Stimulated activated CD8-positive, alpha-beta memory T cell treated with anti-CD3 and anti-CD28 coated beads, Interleukin-15, amount 100 ng/mL, for 4 hours (primary cell): ENCODE results near the gene KCTD1.

Experiments used
- DNase-seq, 2 donors: peaks; one replicate each; pipeline ENCODE4 v3.0.0-alpha.2; 2020; ENCODE audit warnings: low read depth in 2 of 2

KCTD1 gene

DNA sequence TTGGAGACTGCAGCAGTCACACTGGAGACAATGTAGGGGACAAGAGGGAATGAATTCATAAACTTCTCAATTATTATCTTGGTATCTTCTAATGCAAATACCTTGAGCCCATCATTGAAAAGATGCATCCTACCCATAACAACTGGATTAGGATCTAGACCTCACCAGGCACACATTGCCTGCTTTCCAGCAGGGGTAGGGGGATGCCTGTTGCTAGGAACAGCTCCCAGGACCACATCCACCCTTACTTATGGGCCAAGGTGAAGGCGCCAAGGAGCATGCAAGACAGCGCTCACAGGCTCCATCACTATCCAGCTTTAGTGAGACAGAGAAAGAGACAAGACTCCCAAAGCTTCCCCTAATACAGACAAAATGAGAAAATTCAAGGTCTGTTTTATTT lies 24.4 kb downstream of the KCTD1 start:
- DNase-seq: no peak

DNA sequence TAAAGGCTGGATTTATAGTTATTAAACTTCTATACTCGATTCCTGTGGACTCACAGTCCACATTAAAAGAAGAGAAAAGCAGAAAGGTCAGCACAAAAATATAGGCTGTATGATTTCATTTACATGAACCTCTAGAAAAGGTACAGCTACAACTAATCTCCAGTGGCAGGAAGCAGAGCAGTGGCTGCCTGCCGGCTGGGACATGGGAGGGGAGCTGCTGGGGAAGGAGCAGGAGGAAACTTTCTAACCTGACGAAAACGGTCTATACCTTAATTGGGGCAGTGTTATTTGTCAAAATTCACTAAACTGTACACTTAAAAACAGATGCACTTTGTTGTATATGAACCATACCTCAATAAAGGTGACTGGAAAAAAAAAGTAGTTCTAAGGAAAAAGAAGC lies 26.7 kb downstream of the KCTD1 start:
- no peak for DNase-seq

DNA sequence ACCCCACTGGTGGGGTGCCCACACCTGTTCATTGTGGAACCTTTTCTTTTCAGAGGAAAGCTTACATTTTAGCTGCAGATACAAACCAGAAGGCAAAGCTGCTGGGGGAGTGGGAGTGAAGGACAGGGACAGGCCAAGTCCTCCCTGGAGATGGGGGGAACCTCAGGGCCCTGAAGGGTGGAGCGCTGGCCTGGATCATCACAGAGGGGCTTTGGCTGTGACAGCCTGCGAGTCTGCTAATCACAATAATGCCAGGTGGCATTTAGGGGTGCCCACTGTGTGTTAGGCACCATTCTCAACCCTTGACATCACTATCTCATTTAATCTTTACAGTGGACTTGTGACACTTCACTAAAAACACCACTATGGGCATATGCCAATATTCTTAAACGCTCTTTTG lies 27.4 kb downstream of the KCTD1 start:
- DNase-seq: no peak

DNA sequence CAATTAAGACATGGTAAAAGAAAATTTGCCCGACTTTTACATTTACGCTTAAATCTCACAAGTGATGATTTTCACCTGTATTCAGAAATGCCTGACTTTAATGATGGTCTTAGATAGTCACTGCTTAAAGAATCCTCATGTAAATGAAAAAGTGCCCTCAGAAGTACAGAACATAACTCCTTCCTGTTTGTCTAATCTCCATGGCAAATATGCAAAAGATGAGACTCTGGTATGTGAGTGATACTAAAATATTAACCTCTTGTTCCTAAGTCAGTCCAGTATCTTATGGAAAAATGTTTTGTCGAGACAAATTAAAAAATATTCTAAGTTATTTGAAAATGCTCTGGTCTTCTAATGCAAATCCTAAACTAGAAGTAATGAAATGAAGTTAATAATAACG lies 29.2 kb downstream of the KCTD1 start:
- no peak for DNase-seq

DNA sequence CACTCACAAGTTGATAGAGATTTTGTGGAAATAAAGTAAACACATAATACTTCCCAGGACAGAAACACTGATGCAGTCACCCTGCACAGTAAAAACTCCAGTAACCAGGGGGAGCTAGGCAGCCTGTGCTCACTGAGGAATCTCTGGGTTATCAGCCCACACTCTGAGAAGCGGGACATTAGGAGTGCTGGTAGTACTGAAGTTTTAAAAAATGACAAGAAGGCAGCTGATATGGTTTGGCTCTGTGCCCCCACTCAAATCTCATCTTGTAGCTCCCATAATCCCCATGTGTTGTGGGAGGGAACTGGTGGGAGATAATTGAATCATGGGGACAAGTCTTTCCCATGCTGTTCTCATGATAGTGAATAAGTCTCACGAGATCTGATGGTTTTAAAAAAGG lies 31.4 kb downstream of the KCTD1 start:
- no peak for DNase-seq

DNA sequence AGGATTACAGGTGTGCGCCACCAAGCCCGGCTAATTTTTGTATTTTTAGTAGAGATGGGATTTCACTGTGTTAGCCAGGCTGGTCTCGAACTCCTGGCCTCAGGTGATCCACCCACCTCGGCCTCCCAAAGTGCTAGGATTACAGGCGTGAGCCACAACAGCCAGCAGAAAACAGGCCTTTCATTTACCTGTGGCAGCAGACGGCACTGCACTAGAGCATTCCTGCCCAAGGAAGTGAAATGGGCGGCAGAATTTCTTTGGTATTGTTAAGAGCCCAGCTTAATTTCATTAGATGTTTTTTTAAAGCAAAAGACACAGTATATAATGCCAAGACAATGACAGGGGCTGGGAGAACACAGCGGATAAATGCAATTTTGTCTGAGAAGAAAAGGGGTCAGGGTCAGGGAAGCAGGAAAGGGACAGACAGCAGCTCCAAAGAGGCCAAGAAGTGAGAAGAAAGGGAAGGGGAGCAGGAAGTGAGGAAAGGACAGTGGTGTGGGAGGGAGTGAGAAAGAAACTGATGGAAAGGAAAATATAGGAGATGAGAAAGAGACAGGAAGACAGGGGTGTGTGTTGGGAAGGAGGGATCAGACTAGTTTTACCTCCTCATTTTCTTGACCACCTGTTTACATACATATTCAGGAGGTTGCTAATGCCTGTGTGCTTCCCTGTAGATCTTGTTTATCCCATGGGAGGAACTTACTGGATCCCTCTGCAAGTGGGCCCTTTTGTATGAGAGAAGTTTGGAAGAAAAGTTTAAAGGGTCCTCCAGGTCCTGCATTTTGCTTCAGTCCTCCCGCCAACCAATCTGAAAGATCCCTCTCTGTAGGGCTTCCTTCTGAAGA lies 32.5 kb downstream of the KCTD1 start:
- no peak for DNase-seq

DNA sequence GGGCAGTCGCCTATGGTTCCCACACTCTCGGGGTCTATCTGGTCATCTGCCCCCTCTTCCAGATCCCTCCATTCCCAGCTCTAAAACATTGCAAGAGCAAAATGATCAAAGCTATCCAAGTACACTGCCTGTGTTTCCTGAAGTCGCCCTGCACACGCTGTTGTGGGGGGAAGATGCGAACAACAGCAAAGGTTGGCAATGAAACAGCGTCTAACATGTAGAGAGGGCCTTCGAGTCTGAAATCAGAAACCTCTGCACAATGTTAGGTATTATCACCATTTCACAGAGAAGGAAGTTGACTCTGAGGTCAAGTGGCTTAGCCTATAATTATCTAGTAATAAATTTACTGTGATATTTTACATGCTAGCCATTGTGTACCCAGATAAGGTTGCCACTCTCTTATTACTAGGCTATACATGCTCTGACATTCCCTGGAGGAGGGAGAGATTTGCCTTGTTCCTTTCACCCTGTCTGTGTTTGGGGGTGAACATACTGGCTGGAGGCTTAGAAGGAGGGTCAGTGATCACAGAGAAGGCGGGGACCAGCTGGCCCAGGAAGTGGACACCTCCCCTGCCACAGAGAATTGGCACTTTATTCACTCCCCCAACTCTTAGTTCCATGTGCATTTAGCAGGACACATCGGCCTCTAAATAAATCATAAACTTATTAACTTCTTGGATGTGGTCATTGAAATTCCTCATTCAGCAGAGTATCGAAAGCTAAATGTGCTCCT lies 36.8 kb downstream of the KCTD1 start:
- no peak for DNase-seq

DNA sequence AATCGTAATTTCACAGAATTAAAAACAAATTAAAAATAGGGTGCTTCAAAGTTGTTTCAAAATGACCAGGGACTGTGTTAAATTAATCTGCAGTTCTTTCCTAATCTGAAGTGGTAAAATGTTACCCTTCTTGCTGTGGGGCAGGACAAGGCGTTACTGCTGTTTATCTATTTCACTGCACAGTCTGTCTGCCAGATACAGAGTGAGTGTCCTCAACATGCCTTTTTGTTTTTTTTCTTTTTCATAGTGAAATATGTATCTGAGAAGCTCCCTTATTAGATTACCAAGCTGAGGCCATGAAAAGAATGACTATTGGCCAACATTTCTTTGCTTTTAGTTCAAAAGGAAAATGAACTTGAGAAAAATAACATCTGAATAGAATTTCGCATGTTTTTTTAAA lies 38.0 kb downstream of the KCTD1 start:
- DNase-seq: no peak

DNA sequence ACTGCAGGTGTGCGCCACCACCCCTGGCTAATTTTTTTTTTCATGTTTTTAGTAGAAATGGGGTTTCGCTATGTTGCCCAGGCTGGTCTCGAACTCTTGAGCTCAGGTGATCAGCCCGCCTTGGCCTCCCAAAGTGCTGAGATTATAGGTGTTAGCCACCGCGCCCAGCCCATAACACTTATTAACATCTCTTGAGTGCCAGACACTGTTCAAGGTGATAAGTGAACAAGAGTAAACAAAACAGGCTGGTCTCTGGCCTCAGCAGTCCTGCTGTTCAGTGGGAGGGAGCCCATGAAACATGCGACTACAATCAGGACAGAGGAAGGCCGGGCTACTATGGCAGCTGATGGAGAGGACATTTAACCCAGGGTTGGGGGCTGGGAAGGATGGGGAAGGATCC lies 42.3 kb downstream of the KCTD1 start:
- no peak for DNase-seq

DNA sequence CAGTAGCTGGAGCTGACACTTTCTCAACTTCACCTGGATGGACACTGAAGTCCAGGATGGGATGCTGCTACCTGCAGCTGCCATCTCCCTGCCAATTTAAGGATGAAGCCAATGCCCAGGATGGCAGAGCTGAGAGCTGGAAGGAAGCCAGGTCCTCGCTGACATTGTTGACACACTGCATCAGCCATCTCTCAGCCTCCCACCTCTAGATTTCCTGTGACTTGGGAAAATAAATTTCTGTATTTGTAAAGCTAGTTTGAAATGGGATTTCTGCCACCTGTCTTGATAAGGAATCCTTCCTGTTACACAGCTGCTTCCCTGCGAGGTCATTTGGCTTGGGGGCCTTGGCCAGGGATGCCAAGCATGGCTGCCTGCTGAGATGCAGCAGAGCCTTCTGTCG lies 43.5 kb downstream of the KCTD1 start:
- DNase-seq: no peak

DNA sequence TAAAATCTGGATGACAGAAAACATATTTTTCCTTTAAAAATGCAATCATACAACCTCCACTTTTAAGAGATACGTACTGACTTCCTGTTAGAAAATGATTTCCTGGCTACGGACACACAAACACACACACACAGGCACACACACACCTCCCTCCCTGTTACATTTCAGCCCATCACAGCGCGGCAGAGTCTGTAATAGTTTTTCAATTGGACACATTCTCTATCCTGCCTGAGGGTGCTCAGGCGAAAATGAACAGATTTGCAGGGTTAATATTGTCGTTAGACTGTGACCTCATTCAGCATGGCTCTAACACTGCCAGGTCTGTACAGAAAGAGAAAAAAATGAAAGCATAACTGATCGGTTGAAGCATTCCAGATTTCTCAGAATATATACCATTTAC lies 45.0 kb downstream of the KCTD1 start:
- no peak for DNase-seq

DNA sequence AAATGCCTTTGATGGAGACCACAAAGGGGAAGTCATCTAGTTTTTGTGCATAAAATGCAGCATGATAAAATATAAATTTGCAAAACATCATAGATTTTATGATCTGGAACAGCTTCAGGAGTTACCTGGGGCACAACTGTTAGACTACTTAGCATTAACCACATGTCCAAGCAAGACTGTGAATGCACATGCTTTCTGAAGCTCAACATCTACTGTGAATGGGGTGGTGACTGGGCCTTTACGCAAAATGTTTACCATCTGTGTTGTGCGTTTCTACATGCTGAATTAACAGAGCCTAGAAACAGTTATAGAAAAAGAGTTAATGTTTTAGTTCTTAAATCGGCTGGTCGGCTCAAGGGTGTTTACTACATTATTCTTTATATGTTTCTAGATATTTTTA lies 45.5 kb downstream of the KCTD1 start:
- DNase-seq: no peak

DNA sequence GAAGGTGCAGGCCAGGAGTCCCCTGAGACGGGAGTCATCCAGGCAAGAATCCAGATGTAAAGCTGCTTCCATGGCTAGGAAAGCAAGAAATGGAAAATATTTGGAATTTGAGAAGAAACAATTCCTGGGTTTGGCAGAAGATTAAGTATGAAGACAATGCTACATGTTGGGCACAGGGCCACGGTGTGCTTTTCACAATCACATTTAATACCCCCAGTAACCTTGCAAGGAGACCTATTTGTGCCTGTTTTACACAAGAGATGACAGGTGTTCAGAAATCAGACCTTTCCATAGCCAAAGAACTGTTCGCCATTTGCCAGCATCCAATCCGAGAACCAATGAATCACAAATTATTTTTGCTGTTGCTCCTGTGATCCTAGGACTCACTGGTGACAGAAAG lies 50.5 kb downstream of the KCTD1 start:
- no peak for DNase-seq

DNA sequence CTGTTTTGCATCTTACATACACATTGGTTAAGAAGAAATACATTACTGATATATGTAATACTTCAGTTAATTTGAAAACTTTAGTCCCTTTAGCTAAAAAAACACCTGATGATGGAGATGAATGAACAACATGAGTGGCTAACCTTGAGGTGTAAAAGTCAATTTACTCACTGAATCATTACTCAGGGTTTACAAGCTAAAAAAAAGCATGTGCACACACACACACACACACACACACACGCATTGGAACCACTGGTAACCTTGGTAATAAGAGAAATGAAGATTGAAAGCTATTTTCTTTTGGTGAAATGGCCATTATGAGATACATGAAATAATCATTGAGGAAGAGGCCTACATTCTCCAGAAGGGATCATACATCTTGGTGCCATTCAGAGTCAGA lies 51.8 kb downstream of the KCTD1 start:
- no peak for DNase-seq

DNA sequence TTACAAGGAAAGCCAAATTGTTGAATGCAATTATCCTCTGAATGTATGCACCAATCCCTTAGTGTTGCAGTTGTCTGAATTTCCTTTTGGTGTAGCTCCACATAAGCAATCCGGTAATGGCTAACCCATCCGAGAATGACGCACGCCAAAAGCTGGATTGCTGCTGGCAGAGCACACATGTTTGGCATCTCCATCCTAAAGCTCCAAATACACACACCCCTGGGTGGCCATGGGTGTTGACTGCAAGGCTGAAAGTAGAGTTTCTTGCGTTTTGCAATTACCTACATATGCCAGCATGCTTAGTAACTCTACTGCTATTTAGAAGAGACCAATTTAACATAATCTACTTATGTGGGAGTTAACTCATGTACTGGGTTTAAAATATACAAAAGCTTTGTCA lies 53.1 kb downstream of the KCTD1 start:
- no peak for DNase-seq

DNA sequence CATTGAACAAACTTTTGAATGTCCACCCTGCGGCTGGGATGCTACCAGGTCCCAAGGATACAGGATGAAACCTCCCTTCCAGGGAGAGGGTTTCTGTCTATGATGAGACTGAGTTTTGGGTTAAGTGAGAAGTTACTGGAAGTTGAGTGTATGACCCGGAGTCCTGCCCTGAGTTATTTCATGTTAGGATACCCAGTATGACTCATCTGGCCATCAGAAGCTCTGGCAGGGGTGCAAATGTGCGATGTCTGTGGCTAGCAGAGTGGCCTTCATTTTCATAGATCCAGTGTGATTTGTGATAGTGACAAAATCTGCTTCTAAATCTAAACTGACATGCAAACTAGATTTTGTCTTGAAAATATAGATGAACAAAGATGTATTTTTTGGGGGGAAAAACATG lies 55.3 kb downstream of the KCTD1 start:
- DNase-seq: no peak

DNA sequence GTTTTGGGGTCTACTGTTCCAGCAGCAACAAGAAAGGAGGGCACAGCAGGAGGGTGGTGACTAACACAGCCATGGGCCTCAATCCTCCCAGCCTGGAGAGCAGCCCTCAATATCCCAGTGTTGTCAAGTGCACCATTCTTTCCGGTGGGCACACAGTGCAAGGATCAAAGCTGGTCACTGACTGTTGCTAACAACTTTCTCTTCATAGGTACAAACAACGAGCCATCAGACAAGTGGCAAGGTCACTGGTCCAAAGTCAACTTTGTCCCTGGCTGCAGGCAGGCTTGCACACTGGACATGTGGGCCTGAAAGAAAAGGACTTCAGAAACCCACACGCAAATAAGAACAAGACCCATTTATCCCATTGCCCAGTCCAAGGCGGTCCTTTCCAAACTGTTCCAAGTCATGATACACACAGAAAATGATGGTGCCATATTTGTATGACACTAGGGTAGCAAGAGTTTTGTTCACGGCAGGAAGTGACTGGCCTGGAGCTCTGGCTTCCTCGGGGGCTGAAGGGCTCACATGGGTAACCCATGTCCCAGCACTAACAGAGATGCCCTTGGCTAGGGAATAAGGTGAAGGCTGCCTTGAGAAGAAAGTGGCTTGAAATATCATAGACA lies 57.0 kb downstream of the KCTD1 start:
- no peak for DNase-seq

DNA sequence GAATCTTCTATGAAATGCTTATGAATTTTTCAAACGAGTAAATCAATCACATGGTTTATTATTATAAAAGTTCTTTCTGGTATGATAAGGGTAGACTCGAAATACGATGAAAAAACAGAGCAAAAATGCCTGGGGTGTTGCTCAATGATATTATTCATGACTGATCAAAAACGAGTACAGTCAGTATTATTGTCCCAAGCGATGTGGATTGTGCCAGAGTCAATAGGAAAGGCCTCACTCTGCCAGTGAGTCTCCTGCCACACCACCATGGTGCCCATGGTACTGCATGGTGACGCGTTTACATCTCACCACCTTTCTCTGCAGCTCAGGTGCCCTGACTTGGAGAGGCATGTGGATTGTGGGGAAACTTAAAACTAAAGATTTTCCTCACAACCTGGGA lies 58.5 kb downstream of the KCTD1 start:
- no peak for DNase-seq

DNA sequence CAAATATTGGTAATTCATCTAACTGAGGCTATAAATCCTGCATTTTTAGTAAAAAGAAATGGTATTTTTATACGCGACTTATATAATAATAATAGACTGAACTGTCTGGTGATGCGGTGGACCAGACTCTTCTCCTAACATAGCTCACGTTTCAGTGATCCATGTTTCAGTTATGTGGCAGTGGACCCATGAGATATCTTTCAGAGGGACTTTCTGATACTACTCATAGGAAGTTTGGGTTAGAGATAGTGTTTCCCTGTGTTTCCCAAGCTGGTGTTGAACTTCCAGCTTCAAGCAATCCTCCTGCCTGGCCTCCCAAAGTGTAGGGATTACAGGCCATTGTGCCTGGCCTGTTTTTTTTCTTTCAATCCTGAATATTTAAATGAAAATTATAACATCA lies 59.2 kb downstream of the KCTD1 start:
- DNase-seq: no peak

DNA sequence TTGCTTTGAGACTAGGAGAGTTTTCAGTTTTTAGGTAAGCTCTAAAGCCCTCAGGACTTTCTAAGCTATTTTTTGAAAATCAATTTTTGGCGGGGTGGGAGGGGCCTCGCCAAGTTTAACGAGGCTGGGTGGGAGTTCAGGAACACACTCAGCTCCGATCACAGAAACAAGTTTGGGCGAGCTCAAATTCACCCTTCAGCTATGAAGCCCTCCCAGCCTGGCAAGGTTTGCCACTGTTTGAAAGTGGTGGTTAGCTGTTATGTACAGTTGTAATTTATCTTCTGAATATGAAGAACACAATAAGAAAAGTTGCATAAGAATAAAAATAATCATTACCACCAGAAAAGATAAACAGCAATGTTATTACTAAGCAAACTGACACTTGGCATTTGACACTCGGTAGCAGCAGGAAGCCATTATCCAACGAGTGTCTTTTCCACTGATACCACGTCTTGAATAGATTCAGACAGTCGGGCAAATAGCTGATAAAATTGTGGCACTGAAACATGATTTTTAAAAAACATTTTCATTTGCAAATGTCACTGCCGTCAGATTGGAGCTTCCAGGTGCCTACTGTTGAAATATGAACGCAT lies 59.8 kb downstream of the KCTD1 start:
- no peak for DNase-seq

DNA sequence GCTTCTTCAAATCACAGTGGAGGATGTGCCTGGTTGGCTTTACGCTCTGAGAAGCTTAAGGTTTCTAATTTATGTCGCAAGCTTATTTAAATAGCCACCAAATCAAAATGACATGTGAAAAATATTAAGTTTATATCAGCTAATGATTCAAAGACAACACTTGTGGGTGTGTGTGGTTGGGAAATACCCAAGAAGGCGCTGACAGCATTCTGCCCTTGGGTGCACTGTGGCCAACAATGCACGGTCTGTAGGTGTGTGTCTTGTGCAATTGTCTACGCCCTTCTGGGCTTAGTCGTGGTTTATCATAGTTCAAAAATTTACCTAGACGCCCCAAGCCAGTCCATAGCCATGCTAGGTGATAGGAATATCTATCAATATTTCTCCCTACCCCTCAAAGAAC lies 60.9 kb downstream of the KCTD1 start:
- DNase-seq: no peak

DNA sequence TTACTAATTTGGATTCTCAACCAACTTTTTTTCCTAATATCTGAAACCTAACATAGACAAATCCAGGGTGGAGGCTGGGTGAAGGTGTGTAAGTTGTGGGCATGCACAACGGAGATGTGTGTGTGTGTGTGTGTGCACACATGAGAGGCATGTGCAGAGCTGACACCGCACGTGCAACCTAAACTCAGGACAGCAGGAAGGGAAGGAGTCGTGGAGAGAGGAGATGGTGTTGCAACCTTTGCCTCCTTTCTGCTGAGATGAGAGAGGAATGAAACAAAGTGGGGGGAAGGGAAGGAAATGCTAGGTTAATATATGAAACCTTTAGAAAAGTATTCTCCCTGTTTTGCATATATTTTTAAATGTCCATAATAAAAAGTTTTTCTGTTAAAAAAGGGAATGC lies 64.7 kb downstream of the KCTD1 start:
- no peak for DNase-seq

DNA sequence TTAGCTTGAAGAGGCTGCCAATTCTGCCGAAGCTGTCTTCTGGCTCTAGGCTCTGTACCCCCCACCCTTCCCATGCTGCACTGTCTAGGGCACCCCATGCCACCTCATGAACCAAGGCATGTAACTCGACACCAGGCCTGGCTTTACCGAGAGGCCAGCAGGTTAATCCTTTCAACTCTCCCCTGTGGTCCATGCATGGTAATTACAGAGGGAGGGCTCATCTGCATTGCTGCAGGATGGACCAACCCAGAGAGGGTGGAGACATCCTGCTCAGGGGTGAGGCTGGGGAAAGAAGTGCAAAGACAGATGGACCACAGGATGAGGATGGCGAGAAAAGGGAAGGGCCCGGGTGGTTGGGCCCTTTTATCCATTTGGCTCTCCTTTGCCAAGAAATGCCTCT lies 65.8 kb downstream of the KCTD1 start:
- no peak for DNase-seq
